GM23338 (cell line): ENCODE results near the gene SLC5A7. TPM values are rescaled to one million over a fixed set of nuclear protein-coding genes. Genes with fewer than 3 reads are reported as not detected.

Source experiments
- ATAC-seq: fragments of 200-7000 bp; cut with Tn5 transposase; 3 replicates; pipeline ENCODE4 v1.9.1; 2020
- DNase-seq: peaks from one replicate; pipeline ENCODE4 v3.0.0-alpha.2; 2015; ENCODE audit warnings: low spot score
- H2AFZ ChIP-seq: fragments of 200-600 bp; sonication (generic); 2 replicates; pipeline ENCODE4 v1.8.0; 2016; ENCODE audit warnings: antibody characterized with exemption, mild to moderate bottlenecking, moderate library complexity
- H3F3A ChIP-seq: fragments of 200-600 bp; sonication (generic); replicated peaks from 2 replicates; pipeline ENCODE4 v1.8.0; 2017; ENCODE audit warnings: antibody characterized with exemption, mixed run types, low read depth
- H3K27ac ChIP-seq: fragments of 200-600 bp; sonication (generic); 2 replicates; pipeline ENCODE4 v1.6.1; 2016; ENCODE audit warnings: low read depth
- H3K27me3 ChIP-seq: fragments of 200-600 bp; sonication (generic); 2 replicates; pipeline ENCODE4 v1.8.0; 2016; ENCODE audit warnings: mild to moderate bottlenecking, mixed run types, moderate library complexity; ENCODE audit not compliant: insufficient read depth
- H3K36me3 ChIP-seq: fragments of 200-600 bp; sonication (generic); 2 replicates; pipeline ENCODE4 v1.8.0; 2016; ENCODE audit warnings: mild to moderate bottlenecking; ENCODE audit not compliant: insufficient read depth
- H3K4me1 ChIP-seq: fragments of 200-600 bp; sonication (generic); 2 replicates; pipeline ENCODE4 v1.8.0; 2016; ENCODE audit warnings: mild to moderate bottlenecking, moderate library complexity; ENCODE audit not compliant: insufficient read depth
- H3K4me2 ChIP-seq: fragments of 200-600 bp; sonication (generic); 2 replicates; pipeline ENCODE4 v1.7.1; 2017; ENCODE audit warnings: mixed run types
- H3K4me3 ChIP-seq: fragments of 200-600 bp; sonication (generic); 2 replicates; pipeline ENCODE4 v1.6.1; 2016; ENCODE audit warnings: mixed run types
- H3K79me2 ChIP-seq: fragments of 200-600 bp; sonication (generic); replicated peaks from 2 replicates; pipeline ENCODE4 v1.8.0; 2017; ENCODE audit warnings: mild to moderate bottlenecking; ENCODE audit not compliant: insufficient read depth
- H3K9me2 ChIP-seq: fragments of 200-600 bp; sonication (generic); 2 replicates; pipeline ENCODE4 v1.8.0; 2017; ENCODE audit not compliant: insufficient read depth
- H4K20me1 ChIP-seq: fragments of 200-600 bp; sonication (generic); replicated peaks from 2 replicates; pipeline ENCODE4 v1.8.0; 2017; ENCODE audit warnings: mild to moderate bottlenecking; ENCODE audit not compliant: insufficient read depth
- H3K27ac Mint-ChIP-seq: 2 replicates; pipeline ENCODE4 v1.8.0; 2020; ENCODE audit warnings: inconsistent platforms, mild to moderate bottlenecking, moderate library complexity, mixed read lengths
- H3K27me3 Mint-ChIP-seq: 3 replicates; pipeline ENCODE4 v1.8.0; 2022; ENCODE audit warnings: low read depth, mild to moderate bottlenecking, moderate library complexity, mixed read lengths, inconsistent platforms; ENCODE audit not compliant: insufficient read depth, poor library complexity
- H3K36me3 Mint-ChIP-seq: 3 replicates; pipeline ENCODE4 v1.8.0; 2021; ENCODE audit warnings: low read depth, mild to moderate bottlenecking, inconsistent platforms, moderate library complexity, mixed read lengths
- H3K4me1 Mint-ChIP-seq: 3 replicates; pipeline ENCODE4 v1.8.0; 2020; ENCODE audit warnings: mild to moderate bottlenecking, inconsistent platforms, mixed read lengths
- H3K4me3 Mint-ChIP-seq: 3 replicates; pipeline ENCODE4 v1.8.0; 2021; ENCODE audit warnings: moderate library complexity, mild to moderate bottlenecking, inconsistent platforms, mixed read lengths
- H3K9me3 Mint-ChIP-seq: 3 replicates; pipeline ENCODE4 v1.8.0; 2020; ENCODE audit warnings: moderate library complexity, mild to moderate bottlenecking, inconsistent platforms, mixed read lengths
- CREB1 ChIP-seq: fragments of 250-450 bp; sonication (Bioruptor Pico); IDR thresholded peaks from 2 replicates; pipeline ENCODE4 v1.5.0; 2020; ENCODE audit warnings: low read depth, mild to moderate bottlenecking, moderate library complexity
- CTCF ChIP-seq, 2 experiments: fragments of 200-600 bp in 1 of 2; sonication (generic) in 1 of 2; conservative IDR thresholded peaks; 2 replicates each; pipeline versions ENCODE4 v1.5.1 to v1.6.1; 2016 to 2017; ENCODE audit warnings: antibody characterized with exemption in 2 of 2, low read depth in 2 of 2, mild to moderate bottlenecking in 2 of 2, moderate library complexity in 1 of 2
- EZH2 ChIP-seq: fragments of 200-600 bp; sonication (generic); IDR thresholded peaks from one replicate; pipeline ENCODE4 v1.8.0; 2017; ENCODE audit warnings: antibody characterized with exemption, mild to moderate bottlenecking, low read depth; ENCODE audit not compliant: unreplicated experiment
- EZH2phosphoT487 ChIP-seq: fragments of 200-600 bp; sonication (generic); IDR thresholded peaks from one replicate; pipeline ENCODE4 v1.8.1; 2018; ENCODE audit warnings: antibody characterized with exemption; ENCODE audit not compliant: unreplicated experiment
- JUNB ChIP-seq: IDR thresholded peaks from one replicate; pipeline ENCODE4 v1.6.1; 2016; ENCODE audit warnings: antibody characterized with exemption; ENCODE audit not compliant: unreplicated experiment
- NANOG ChIP-seq: IDR thresholded peaks from 2 replicates; pipeline ENCODE4 v1.6.1; 2016; ENCODE audit warnings: antibody characterized with exemption, borderline replicate concordance
- POLR2AphosphoS5 ChIP-seq: IDR thresholded peaks from 2 replicates; pipeline ENCODE4 v1.6.1; 2016; ENCODE audit warnings: antibody characterized with exemption, low read depth
- STAT1 ChIP-seq: IDR thresholded peaks from one replicate; pipeline ENCODE4 v1.6.1; 2016; ENCODE audit warnings: antibody characterized with exemption; ENCODE audit not compliant: unreplicated experiment
- ZNF114 ChIP-seq: fragments of 250-450 bp; sonication (Bioruptor Pico); IDR thresholded peaks from 2 replicates; pipeline ENCODE4 v1.5.0; 2020; ENCODE audit warnings: mild to moderate bottlenecking, moderate library complexity
- ZNF331 ChIP-seq: fragments of 250-450 bp; sonication (Bioruptor Pico); IDR thresholded peaks from 2 replicates; pipeline ENCODE4 v1.5.0; 2020; ENCODE audit warnings: low read depth, mild to moderate bottlenecking, moderate library complexity
- ZNF462 ChIP-seq: fragments of 250-450 bp; sonication (Bioruptor Pico); IDR thresholded peaks from 2 replicates; pipeline ENCODE4 v1.5.0; 2020; ENCODE audit warnings: mild to moderate bottlenecking, moderate library complexity
- polyA plus RNA-seq: library from polyadenylated mRNA; unstranded; fragments of >200 nt; fragmentation: Nextera tagmentation; extraction: Ambion mirVana; gene quantifications from 2 replicates; pipeline ENCODE4 v1.2.1, GENCODE V29; 2016
- total RNA-seq: library from RNA; depleted of rRNA; stranded (reverse); fragments of >200 nt; shearing (Covaris generic); gene quantifications from 2 replicates; pipeline ENCODE4 v1.2.3, GENCODE V29; 2014
- TF ChIP-seq, protein P1 (sequence below): IDR thresholded peaks from one replicate; pipeline ENCODE4 v1.6.1; 2018; ENCODE audit warnings: antibody characterized with exemption; ENCODE audit not compliant: unreplicated experiment
- TF ChIP-seq, protein P2 (sequence below): IDR thresholded peaks from 2 replicates; pipeline ENCODE4 v1.6.1; 2016; ENCODE audit warnings: antibody characterized with exemption

SLC5A7 gene
- total and polyA plus RNA-seq, 2 experiments from 2014 or later = 0.05 to 0.17 TPM

GRCh38 chr2:107992069-107992468 is 5.7 kb downstream of the SLC5A7 start:
- Histone ChIP-seq H3K4me1 (peaks cover 6% of the 10 kb centered on the region), H3F3A (no peaks in the 10 kb centered on the region), H4K20me1 (no peaks in the 10 kb centered on the region), H3K4me3 (no peak overlapping the region), H3K27ac (no peak overlapping the region), H2AFZ (no peak overlapping the region), H3K36me3 (no peaks in the 10 kb centered on the region), H3K79me2 (no peaks in the 10 kb centered on the region), H3K27me3 (peaks cover 12% of the 10 kb centered on the region), H3K4me2 (no peak overlapping the region), H3K9me2 (no peaks in the 10 kb centered on the region)
- Mint-ChIP-seq H3K4me1 (peaks cover 3% of the 10 kb centered on the region), H3K27me3 (peaks cover 4% of the 10 kb centered on the region), H3K36me3 (no peaks in the 10 kb centered on the region), H3K4me3 (no peak overlapping the region), H3K9me3 (no peaks in the 10 kb centered on the region), H3K27ac (no peak overlapping the region)
- no peak for ATAC-seq
- no peak for DNase-seq
- TF ChIP-seq EZH2phosphoT487 (no peak), ZNF114 (CRISPR knock-in tag) (no peak), ZNF331 (CRISPR knock-in tag) (no peak), CREB1 (no peak), NANOG (no peak), CTCF (conservative IDR thresholded peaks at IDR 0.05; ENCODE audit: low read depth in 2 of 2) (no peak), EZH2 (no peak), JUNB (no peak), ZNF462 (no peak), POLR2AphosphoS5 (no peak), STAT1 (no peak)
- TF ChIP-seq, protein P1, sequence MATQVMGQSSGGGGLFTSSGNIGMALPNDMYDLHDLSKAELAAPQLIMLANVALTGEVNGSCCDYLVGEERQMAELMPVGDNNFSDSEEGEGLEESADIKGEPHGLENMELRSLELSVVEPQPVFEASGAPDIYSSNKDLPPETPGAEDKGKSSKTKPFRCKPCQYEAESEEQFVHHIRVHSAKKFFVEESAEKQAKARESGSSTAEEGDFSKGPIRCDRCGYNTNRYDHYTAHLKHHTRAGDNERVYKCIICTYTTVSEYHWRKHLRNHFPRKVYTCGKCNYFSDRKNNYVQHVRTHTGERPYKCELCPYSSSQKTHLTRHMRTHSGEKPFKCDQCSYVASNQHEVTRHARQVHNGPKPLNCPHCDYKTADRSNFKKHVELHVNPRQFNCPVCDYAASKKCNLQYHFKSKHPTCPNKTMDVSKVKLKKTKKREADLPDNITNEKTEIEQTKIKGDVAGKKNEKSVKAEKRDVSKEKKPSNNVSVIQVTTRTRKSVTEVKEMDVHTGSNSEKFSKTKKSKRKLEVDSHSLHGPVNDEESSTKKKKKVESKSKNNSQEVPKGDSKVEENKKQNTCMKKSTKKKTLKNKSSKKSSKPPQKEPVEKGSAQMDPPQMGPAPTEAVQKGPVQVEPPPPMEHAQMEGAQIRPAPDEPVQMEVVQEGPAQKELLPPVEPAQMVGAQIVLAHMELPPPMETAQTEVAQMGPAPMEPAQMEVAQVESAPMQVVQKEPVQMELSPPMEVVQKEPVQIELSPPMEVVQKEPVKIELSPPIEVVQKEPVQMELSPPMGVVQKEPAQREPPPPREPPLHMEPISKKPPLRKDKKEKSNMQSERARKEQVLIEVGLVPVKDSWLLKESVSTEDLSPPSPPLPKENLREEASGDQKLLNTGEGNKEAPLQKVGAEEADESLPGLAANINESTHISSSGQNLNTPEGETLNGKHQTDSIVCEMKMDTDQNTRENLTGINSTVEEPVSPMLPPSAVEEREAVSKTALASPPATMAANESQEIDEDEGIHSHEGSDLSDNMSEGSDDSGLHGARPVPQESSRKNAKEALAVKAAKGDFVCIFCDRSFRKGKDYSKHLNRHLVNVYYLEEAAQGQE = no peak
- TF ChIP-seq, protein P2, sequence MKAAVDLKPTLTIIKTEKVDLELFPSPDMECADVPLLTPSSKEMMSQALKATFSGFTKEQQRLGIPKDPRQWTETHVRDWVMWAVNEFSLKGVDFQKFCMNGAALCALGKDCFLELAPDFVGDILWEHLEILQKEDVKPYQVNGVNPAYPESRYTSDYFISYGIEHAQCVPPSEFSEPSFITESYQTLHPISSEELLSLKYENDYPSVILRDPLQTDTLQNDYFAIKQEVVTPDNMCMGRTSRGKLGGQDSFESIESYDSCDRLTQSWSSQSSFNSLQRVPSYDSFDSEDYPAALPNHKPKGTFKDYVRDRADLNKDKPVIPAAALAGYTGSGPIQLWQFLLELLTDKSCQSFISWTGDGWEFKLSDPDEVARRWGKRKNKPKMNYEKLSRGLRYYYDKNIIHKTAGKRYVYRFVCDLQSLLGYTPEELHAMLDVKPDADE = no peak
